ENCODE measurements around the gene HNRNPUL2. TPM values are rescaled to one million over a fixed set of nuclear protein-coding genes. Genes with fewer than 3 reads are reported as not detected.
A peak's percentile ranks its signal among the peaks of the same experiment; 100 is the strongest.

The HNRNPUL2 gene
- total and polyA plus RNA-seq, 2 of the 4 experiments (the other 2 are of a cell fraction): 3.9 to 30.2 TPM

- peak overlapping the region; percentile 70 to 100 for H4K8ac ChIP-seq (ENCODE audit: low read depth in 2 of 2, low read length in 2 of 2)
- DNase-seq (no peak), ATAC-seq (ENCODE audit: low read depth) (no peak)
- in situ Hi-C loops (cut with MboI; ENCODE audit: low sequenced_read_pairs) (no loop called here), intact Hi-C loops (cut with micrococcal nuclease) (no loop called here), dilution Hi-C loops (cut with HindIII; ENCODE audit: low sequenced_read_pairs, unreplicated experiment) (no loop called here)
- peak overlapping the region; percentile 35; the same call in 1 of the 2 replicates for H4K5ac ChIP-seq (ENCODE audit: low read depth, low read length)
- peak overlapping the region; percentile 79 for H2AK9ac ChIP-seq (replicated peaks; ENCODE audit: low read depth, low read length, poor library complexity)
- no peak overlapping the region for H2BK20ac ChIP-seq (ENCODE audit: low read depth, low read length)
- H4K91ac ChIP-seq (ENCODE audit: insufficient read depth, low read depth, low read length): 0 out of 2 replicates have a peak overlapping the region, but pooled peaks have one; percentile 22
- H3K36me3 ChIP-seq (ENCODE audit: control insufficient read depth, insufficient read depth, low read length): peaks cover 13% of the 10 kb centered on the region
- no peak overlapping the region for H3K27ac ChIP-seq (ENCODE audit: insufficient read depth, low read length)
- TF ChIP-seq SMC3 (IDR thresholded peaks at IDR 0.05; ENCODE audit: low read depth, low read length) (no peak), CTCF (conservative IDR thresholded peaks at IDR 0.05; ENCODE audit: low read depth, low read length) (no peak), MXI1 (IDR thresholded peaks at IDR 0.05; ENCODE audit: borderline replicate concordance, low read depth, low read length) (no peak), BHLHE40 (IDR thresholded peaks at IDR 0.05; ENCODE audit: low read depth, low read length) (no peak)
- no peak overlapping the region for H2BK15ac ChIP-seq (ENCODE audit: low read depth, low read length)
- H3K18ac ChIP-seq (ENCODE audit: low read depth, low read length): no peak overlapping the region
- H2AK5ac ChIP-seq (ENCODE audit: low read depth, low read length): peak overlapping the region; percentile 27; the same call in 1 of the 2 replicates
- H3K4me2 ChIP-seq (ENCODE audit: low read depth, low read length): peak overlapping the region; percentile 35
- peak overlapping the region; percentile 75 for H2AFZ ChIP-seq (replicated peaks; ENCODE audit: low read length, poor library complexity)
- peak overlapping the region; percentile 53 for H3K4me3 ChIP-seq (ENCODE audit: insufficient read depth, low read depth, low read length)
- 85% methylated on average over 5 of the region's 15 CpGs; no CpG with 5 or more reads in 1 of the 2 experiments for WGBS, 2 experiments (ENCODE audit: extremely low coverage in 2 of 2, insufficient read length in 1 of 2)
- no peak overlapping the region for H2BK120ac ChIP-seq (ENCODE audit: low read depth, low read length)
- no peaks in the 10 kb centered on the region for H3K4me1 ChIP-seq (ENCODE audit: control insufficient read depth, insufficient read depth, low read length)
- ChIA-PET CTCF (interaction anchor here (0.5 to 1.5 kb wide), 2 partner anchors 12 to 33 kb away, joined by 4 read pairs; partner anchors contain the start of gene TMEM179B), POLR2A (ENCODE audit: unreplicated experiment) (interaction anchor here (0.6 to 1.5 kb wide), 7 partner anchors 8 to 102 kb away, joined by 3 to 8 read pairs (median 5); partner anchors contain the start of genes HNRNPUL2 and TAF6L)
- H3K4ac ChIP-seq (ENCODE audit: low read depth, low read length): peak overlapping the region; percentile 28
- H3K27me3 ChIP-seq (ENCODE audit: control insufficient read depth, insufficient read depth, low read length): no peaks in the 10 kb centered on the region
- H3K14ac ChIP-seq (replicated peaks; ENCODE audit: low read depth, low read length): no peak overlapping the region
- BruUV-seq (replicated peaks): TSS peak; percentile 69
- no peak overlapping the region for H3K56ac ChIP-seq (ENCODE audit: extremely low read depth, insufficient read depth, low read length)
- no peak overlapping the region for H3K23ac ChIP-seq (ENCODE audit: low read depth, low read length)
- H3K9me3 ChIP-seq (ENCODE audit: control insufficient read depth, insufficient read depth, low read length): no peaks in the 10 kb centered on the region
- no peaks in the 10 kb centered on the region for H4K20me1 ChIP-seq (ENCODE audit: insufficient read depth, low read length)
- H3K9ac ChIP-seq (ENCODE audit: low read depth, low read length): no peak overlapping the region
- peaks cover 3% of the 10 kb centered on the region; the same call in 1 of the 2 replicates for H3K9me1 ChIP-seq (ENCODE audit: insufficient read depth, low read length)
- H3K79me1 ChIP-seq (ENCODE audit: low read depth in 1 of 2, low read length in 2 of 2): peaks cover 20 to 41% of the 10 kb centered on the region in 2 experiments
- no peak overlapping the region for H2BK5ac ChIP-seq (ENCODE audit: low read depth, low read length, poor library complexity, severe bottlenecking)
Observed at GRCh38 chr11:62752994-62753735, 25.9 kb upstream of the HNRNPUL2 start.

Measured in IMR-90 (cell line).